Breast epithelium (tissue), 4 donors: Measurements from ENCODE around the gene SIM1. TPM values are rescaled to one million over a fixed set of nuclear protein-coding genes. Genes with fewer than 3 reads are reported as not detected.

Experiments
- DNase-seq, 2 donors: peaks; one replicate each; pipeline ENCODE4 v3.0.0-alpha.2; 2019; ENCODE audit warnings: low spot score in 2 of 2
- H3K27ac ChIP-seq, 2 donors: fragments of 200-600 bp; sonication (generic) in 1 of 2; one replicate each; pipeline ENCODE4 v1.5.1; 2016 to 2019; ENCODE audit warnings: mild to moderate bottlenecking in 1 of 2
- H3K27me3 ChIP-seq, 2 donors: fragments of 200-600 bp; sonication (generic) in 1 of 2; one replicate each; pipeline versions ENCODE4 v1.5.1 to v1.6.0; 2017 to 2019; ENCODE audit warnings: control low read depth in 1 of 2, mild to moderate bottlenecking in 1 of 2
- H3K36me3 ChIP-seq: fragments of 200-600 bp; one replicate; pipeline ENCODE4 v1.5.1; 2019
- H3K4me1 ChIP-seq, 2 donors: fragments of 200-600 bp; sonication (generic); one replicate each; pipeline ENCODE4 v1.5.1; 2016 to 2019; ENCODE audit warnings: control low read depth in 1 of 2
- H3K4me3 ChIP-seq, 3 donors: fragments of 200-600 bp; sonication (generic); 1 replicate in 2 of 3; 2 replicates in 1 of 3; pipeline ENCODE4 v1.5.1; 2016 to 2019; ENCODE audit warnings: mild to moderate bottlenecking in 3 of 3, moderate library complexity in 2 of 3
- H3K9me3 ChIP-seq, 2 donors: fragments of 200-600 bp; sonication (generic) in 1 of 2; one replicate each; pipeline ENCODE4 v1.5.1; 2016 to 2019; ENCODE audit warnings: control low read depth in 1 of 2
- CTCF ChIP-seq, 3 donors: fragments of 450-650 bp; IDR thresholded peaks; one replicate each; pipeline ENCODE4 v1.5.1; 2016 to 2017; ENCODE audit warnings: antibody characterized with exemption in 3 of 3, mild to moderate bottlenecking in 3 of 3, moderate library complexity in 3 of 3
- POLR2A ChIP-seq: fragments of 450-650 bp; IDR thresholded peaks from one replicate; pipeline ENCODE4 v1.6.1; 2016; ENCODE audit warnings: antibody characterized with exemption, mild to moderate bottlenecking, moderate library complexity
- POLR2AphosphoS5 ChIP-seq, 3 donors: sonication (generic); formaldehyde crosslinking; IDR thresholded peaks; one replicate each; pipeline ENCODE4 v1.6.1; 2017; ENCODE audit warnings: antibody characterized with exemption in 3 of 3
- intact Hi-C: fragments of 100-400 bp; cut with DNase I; formaldehyde crosslinking; loops from one replicate; pipeline ENCODE4 v1.15.1; 2023; ENCODE audit warnings: low total_unique reads
- total RNA-seq, 3 donors: library from RNA; depleted of rRNA; stranded (reverse); fragments of >200 nt; gene quantifications; one replicate each; pipeline ENCODE4 v1.1.0, GENCODE V29; 2016

SIM1 gene
- total RNA-seq, 3 donors from 2014 or later: 0.59 to 7.2 (median 2.0) TPM

DNA sequence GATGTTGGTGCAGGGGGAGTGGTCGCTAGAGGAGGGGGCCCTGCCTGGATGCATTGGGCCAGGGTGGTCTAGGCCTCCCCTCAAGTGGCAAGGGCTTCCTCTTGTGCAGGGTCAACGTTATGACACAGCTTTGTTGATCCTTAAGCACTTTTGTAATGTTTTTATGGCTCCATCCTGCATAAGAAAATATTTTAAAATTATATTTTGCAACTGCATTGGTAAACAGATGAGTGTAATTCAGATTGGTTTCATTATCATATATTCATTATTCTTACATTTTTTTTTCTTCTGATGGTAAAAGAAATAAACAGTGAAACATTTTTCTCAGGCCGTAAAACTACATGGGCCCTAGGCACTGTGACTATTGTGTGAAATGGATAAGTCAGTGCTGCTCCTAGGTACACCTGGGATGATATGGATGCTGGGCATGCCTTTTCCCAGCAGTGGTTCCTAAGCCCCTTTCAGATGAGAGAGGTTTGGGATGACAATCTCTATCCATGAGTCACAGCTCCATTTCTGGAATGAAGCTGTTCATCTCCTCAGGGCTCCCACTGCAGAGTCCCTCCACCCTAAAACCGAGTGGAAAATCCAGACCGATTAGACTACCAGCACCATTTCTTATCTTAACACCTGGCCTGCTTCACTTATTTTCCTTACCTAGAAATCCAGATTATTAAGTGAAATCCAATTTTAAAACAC lies 5.8 kb upstream of the SIM1 start:
- H3K9me3 ChIP-seq: no peaks in the 10 kb centered on the region
- H3K4me3 ChIP-seq: no peak overlapping the region
- no peak overlapping the region for H3K27ac ChIP-seq
- TF ChIP-seq POLR2A (no peak), POLR2AphosphoS5 (IDR thresholded peaks at IDR 0.05) (no peak), CTCF (IDR thresholded peaks at IDR 0.05) (no peak)
- peaks cover 3 to 76% of the 10 kb centered on the region in 2 donors for H3K27me3 ChIP-seq
- H3K36me3 ChIP-seq: no peaks in the 10 kb centered on the region
- no peaks in the 10 kb centered on the region for H3K4me1 ChIP-seq
- intact Hi-C loops: no loop called here
- DNase-seq: no peak

- no peak for TF ChIP-seq POLR2AphosphoS5 (IDR thresholded peaks at IDR 0.05)
- no peak for TF ChIP-seq POLR2A
- no peak for TF ChIP-seq CTCF (IDR thresholded peaks at IDR 0.05)
- Histone ChIP-seq H3K27ac (no peak overlapping the region), H3K9me3 (peaks cover 0 to 4% of the 10 kb centered on the region in 2 donors), H3K4me1 (no peaks in the 10 kb centered on the region), H3K4me3 (no peak overlapping the region), H3K27me3 (peaks cover 3 to 83% of the 10 kb centered on the region in 2 donors), H3K36me3 (no peaks in the 10 kb centered on the region)
- intact Hi-C loops: no loop called here
- DNase-seq: no peak
Observed at GRCh38 chr6:100469101-100469859, 4.6 kb upstream of the SIM1 start.

DNA sequence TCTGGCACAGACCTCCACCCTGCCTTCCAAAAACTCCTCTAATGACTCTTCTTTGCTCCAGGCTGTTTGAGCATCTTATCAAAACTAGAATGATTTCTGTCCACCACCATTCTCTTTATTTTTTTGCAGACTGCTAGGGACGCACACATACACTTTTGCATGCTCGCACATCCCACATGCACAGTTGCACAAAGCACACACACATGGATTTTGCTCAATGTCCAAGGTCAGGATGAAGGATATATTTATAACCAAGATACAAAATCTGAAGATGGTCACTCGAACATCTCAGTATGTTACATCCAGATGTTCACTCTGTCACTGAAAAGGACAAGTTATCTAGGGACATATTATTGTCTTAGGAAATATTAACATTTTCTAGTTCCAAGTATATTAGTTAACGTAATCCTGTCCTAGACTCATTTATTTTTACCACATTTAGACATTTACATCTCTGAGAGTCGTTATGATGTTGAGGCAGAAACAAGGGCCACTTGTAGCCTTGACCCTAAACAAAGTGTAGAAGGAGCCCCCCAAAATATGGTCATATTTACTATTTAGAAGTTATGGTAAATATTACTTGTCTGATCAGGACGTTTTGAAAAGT lies 3.4 kb upstream of the SIM1 start:
- no peak overlapping the region for H3K4me3 ChIP-seq
- H3K27me3 ChIP-seq: peaks cover 3 to 86% of the 10 kb centered on the region in 2 donors
- no peak for TF ChIP-seq CTCF (IDR thresholded peaks at IDR 0.05)
- no peak for TF ChIP-seq POLR2A
- TF ChIP-seq POLR2AphosphoS5 (IDR thresholded peaks at IDR 0.05): no peak
- no peak for DNase-seq
- intact Hi-C loops: no loop called here
- H3K27ac ChIP-seq: no peak overlapping the region
- peaks cover 0 to 4% of the 10 kb centered on the region in 2 donors for H3K9me3 ChIP-seq
- H3K36me3 ChIP-seq: no peaks in the 10 kb centered on the region
- H3K4me1 ChIP-seq: no peaks in the 10 kb centered on the region

GRCh38 chr6:100467129-100468015 lies 2.7 kb upstream of the SIM1 start:
- Histone ChIP-seq H3K27ac (no peak overlapping the region), H3K4me3 (no peak overlapping the region), H3K27me3 (peaks cover 3 to 93% of the 10 kb centered on the region in 2 donors), H3K36me3 (no peaks in the 10 kb centered on the region), H3K4me1 (no peaks in the 10 kb centered on the region), H3K9me3 (peaks cover 0 to 4% of the 10 kb centered on the region in 2 donors)
- TF ChIP-seq POLR2AphosphoS5 (IDR thresholded peaks at IDR 0.05): no peak
- no peak for TF ChIP-seq POLR2A
- TF ChIP-seq CTCF (IDR thresholded peaks at IDR 0.05): no peak
- intact Hi-C loops: no loop called here
- no peak for DNase-seq
